COLO668 (cell line): Measurements from ENCODE around the gene FXYD3.
"Not testable (repeated sequence)": the region's sequence is repeated elsewhere in the genome, so short reads cannot be mapped to it uniquely, and the experiment has no call there.

Source experiments
- DNase-seq: peaks from one replicate; lab custom pipeline; 2025; ENCODE audit not compliant: unreplicated experiment; lab: John Stamatoyannopoulos, UW

The FXYD3 gene

GRCh38 chr19:35140962-35141836 is 25.6 kb downstream of the FXYD3 start:
- DNase-seq: peak; percentile 71

GRCh38 chr19:35141837-35142605 is 26.4 kb downstream of the FXYD3 start:
- DNase-seq: no peak

GRCh38 chr19:35142606-35143230 is 27.1 kb downstream of the FXYD3 start:
- DNase-seq: peak; percentile 41

- peak; percentile 3 for DNase-seq
Measured at GRCh38 chr19:35143231-35143715, 27.6 kb downstream of the FXYD3 start, which contains the start of gene FXYD7. TSS of gene FXYD7 (plus strand) at chr19:35143255. CDS start at chr19:35143334, 79 bp downstream.

GRCh38 chr19:35143818-35144217 is 28.2 kb downstream of the FXYD3 start:
- no peak for DNase-seq

- DNase-seq: no peak
Measured at GRCh38 chr19:35144259-35144599, 28.6 kb downstream of the FXYD3 start.

- DNase-seq: peak; percentile 11
Measured at GRCh38 chr19:35144600-35145436, 29.2 kb downstream of the FXYD3 start.

- DNase-seq: no peak
Measured at GRCh38 chr19:35146746-35147459, 31.3 kb downstream of the FXYD3 start.

- no peak for DNase-seq
Measured at GRCh38 chr19:35149463-35149862, 33.8 kb downstream of the FXYD3 start.

- no peak for DNase-seq
Measured at GRCh38 chr19:35150445-35150844, 34.8 kb downstream of the FXYD3 start.

- DNase-seq: no peak
Measured at GRCh38 chr19:35151273-35152065, 35.8 kb downstream of the FXYD3 start.

GRCh38 chr19:35153129-35153522 is 37.5 kb downstream of the FXYD3 start:
- DNase-seq: not testable (repeated sequence)

GRCh38 chr19:35153701-35154524 is 38.3 kb downstream of the FXYD3 start:
- DNase-seq: peak; percentile 61

- DNase-seq: peak; percentile 46
Measured at GRCh38 chr19:35154525-35155406, 39.1 kb downstream of the FXYD3 start, which contains the start of gene FXYD5. TSS of gene FXYD5 (plus strand) at chr19:35154735. CDS start at chr19:35155551, 816 bp downstream.

- no peak for DNase-seq
Measured at GRCh38 chr19:35155441-35155840, 39.8 kb downstream of the FXYD3 start.

GRCh38 chr19:35155981-35156672 is 40.5 kb downstream of the FXYD3 start:
- no peak for DNase-seq

- DNase-seq: no peak
Measured at GRCh38 chr19:35156673-35157014, 41.0 kb downstream of the FXYD3 start.
